ENCODE results near the gene SARDH. TPM values are rescaled to one million over a fixed set of nuclear protein-coding genes. Genes with fewer than 3 reads are reported as not detected.
"Not testable (repeated sequence)": the region's sequence is repeated elsewhere in the genome, so short reads cannot be mapped to it uniquely, and the experiment has no call there.

Gene SARDH
- polyA plus RNA-seq, 6 donors from 2014 or later: 0.21 TPM; not detected in 5

GRCh38 chr9:133679466-133680061 is 58.6 kb downstream of the SARDH start:
- no peak for ATAC-seq (ENCODE audit: low read depth in 2 of 2)
- Mint-ChIP-seq H3K9me3 (no peaks in the 10 kb centered on the region), H3K4me1 (peaks cover 0 to 9% (median 0%) of the 10 kb centered on the region in 3 donors), H3K27me3 (peaks cover 0 to 6% (median 2%) of the 10 kb centered on the region in 3 donors), H3K27ac (peak overlapping the region in 1 of 6 donors; percentile 15), H3K4me3 (no peak overlapping the region), H3K36me3 (no peaks in the 10 kb centered on the region)
- no peak for DNase-seq

DNA sequence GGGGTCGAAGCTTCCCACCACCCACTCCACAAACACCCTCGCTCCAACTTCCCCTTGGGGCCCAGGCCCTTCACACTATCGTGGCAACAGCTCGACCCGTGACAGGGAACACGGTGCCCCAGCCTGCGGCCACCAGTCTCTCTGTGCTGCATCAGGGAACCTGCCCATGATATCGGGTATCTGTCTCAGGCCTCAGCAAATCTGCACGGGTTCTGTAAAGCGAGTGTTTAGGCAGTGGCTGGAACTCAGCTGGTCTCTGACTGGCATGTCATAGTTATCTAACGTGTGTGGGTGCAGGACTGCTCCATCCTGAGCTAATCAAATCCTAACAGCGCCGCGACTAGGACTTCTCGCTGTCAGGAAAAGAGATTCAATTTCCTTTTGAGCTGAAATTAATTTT is 59.1 kb downstream of the SARDH start:
- Mint-ChIP-seq H3K4me1 (peaks cover 0 to 9% (median 0%) of the 10 kb centered on the region in 3 donors), H3K4me3 (no peak overlapping the region), H3K36me3 (no peaks in the 10 kb centered on the region), H3K27me3 (peaks cover 0 to 7% (median 6%) of the 10 kb centered on the region in 3 donors), H3K27ac (peak overlapping the region in 1 of 6 donors; percentile 53), H3K9me3 (no peaks in the 10 kb centered on the region)
- DNase-seq (no peak), ATAC-seq (ENCODE audit: low read depth in 2 of 2) (no peak)

DNA sequence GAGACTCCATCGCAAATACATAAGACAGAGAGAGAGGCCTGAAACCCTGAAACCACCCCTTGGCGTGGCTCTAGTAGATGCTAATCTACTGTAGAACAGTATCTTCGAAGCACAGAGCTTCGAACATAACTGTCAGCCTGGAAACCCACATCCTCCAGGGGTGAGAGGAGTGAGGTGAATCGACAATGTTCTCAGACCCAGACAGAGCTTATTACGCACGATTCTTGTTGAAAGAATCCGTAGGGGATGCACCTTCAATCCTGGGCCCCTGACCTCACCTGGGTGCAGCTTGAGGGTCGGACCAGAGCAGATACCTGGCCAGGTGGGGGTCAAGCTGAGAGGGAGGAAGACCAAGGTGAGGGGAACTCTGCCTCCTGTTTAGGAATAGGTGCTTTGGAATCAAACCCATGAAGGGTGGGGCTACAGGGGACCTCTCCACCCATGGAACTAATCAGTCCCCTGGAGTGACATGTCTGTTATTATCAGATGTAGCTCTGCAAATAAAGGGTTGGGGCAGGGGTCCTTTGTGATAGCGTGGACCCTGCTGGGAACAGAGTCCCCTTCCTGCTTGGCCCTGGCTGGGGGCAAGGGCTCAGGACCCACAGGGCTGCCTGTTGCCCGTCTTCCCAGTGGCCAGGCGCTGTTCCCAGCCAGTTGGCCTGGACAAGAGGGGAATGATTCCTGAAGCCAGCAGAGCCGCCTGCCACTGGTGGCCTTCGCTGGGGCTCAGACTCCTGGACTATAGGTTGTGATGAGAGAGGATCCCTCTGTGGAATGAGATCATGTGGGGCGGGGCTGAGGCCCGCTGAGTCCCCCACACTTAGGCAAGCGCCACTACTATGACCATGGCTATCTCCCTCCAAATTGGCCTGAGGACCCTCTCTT is 60.8 kb downstream of the SARDH start:
- Mint-ChIP-seq H3K27ac (peak overlapping the region in 2 of 6 donors; percentile 54 to 68), H3K9me3 (no peaks in the 10 kb centered on the region), H3K4me3 (no peak overlapping the region), H3K27me3 (peaks cover 0 to 7% (median 6%) of the 10 kb centered on the region in 3 donors), H3K36me3 (no peaks in the 10 kb centered on the region), H3K4me1 (no peaks in the 10 kb centered on the region)
- ATAC-seq (ENCODE audit: low read depth in 2 of 2): no peak
- DNase-seq: no peak

DNA sequence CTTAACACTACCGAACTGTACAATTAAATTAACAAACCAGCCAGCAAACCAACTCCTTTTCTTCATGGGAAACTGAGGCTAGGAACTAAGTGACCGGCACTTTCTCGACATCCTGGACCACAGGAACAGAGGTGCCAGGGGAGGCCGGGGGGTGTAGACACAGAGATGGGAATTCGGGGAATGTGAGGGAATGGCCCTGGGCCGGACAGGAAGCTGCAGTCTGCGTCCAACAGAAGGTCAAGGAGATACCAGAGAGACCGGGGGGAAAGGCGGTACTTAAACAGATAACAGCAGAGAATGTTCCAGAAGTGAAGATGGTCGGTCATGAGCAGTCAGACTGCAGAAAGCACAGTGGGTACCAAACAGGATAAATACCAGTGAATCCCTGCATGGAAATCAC is 61.7 kb downstream of the SARDH start:
- ATAC-seq (ENCODE audit: low read depth in 2 of 2): no peak
- Mint-ChIP-seq H3K36me3 (no peaks in the 10 kb centered on the region), H3K4me1 (no peaks in the 10 kb centered on the region), H3K27ac (no peak overlapping the region), H3K27me3 (peaks cover 0 to 7% (median 6%) of the 10 kb centered on the region in 3 donors), H3K4me3 (no peak overlapping the region), H3K9me3 (no peaks in the 10 kb centered on the region)
- DNase-seq: no peak

GRCh38 chr9:133675796-133676195 is 62.4 kb downstream of the SARDH start:
- H3K27ac Mint-ChIP-seq: peak overlapping the region in 1 of 6 donors; percentile 20
- H3K36me3 Mint-ChIP-seq; H3K4me1 Mint-ChIP-seq; ATAC-seq (ENCODE audit: low read depth in 2 of 2); DNase-seq; H3K27me3 Mint-ChIP-seq; H3K4me3 Mint-ChIP-seq; H3K9me3 Mint-ChIP-seq: not testable (repeated sequence)

DNA sequence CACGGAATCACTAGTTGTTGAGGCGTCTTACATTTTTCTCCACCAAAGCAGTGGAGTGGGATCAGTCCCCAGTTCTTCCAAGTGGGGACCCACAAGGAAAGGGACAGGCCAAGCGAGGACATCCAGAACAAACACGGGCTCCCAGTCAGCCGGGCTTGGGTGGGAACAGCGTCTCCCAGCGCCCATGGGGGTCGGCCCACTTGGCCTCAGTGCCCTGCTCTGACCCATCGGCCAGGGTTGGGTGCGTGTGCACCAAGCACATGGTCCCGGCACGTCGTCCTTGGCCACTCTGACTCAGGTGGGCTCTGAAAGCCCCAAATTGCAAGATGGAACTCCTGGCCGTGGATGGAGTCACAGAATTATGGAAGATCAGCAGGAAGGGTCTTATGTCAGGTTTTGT is 64.1 kb downstream of the SARDH start:
- H3K4me1 Mint-ChIP-seq: no peaks in the 10 kb centered on the region
- no peak for ATAC-seq (ENCODE audit: low read depth in 2 of 2)

GRCh38 chr9:133673258-133673655 is 64.9 kb downstream of the SARDH start:
- H3K4me3 Mint-ChIP-seq: no peak overlapping the region
- no peaks in the 10 kb centered on the region for H3K9me3 Mint-ChIP-seq
- H3K27me3 Mint-ChIP-seq: peaks cover 0 to 7% (median 6%) of the 10 kb centered on the region in 3 donors
- no peak for ATAC-seq (ENCODE audit: low read depth in 2 of 2)
- H3K4me1 Mint-ChIP-seq: no peaks in the 10 kb centered on the region
- H3K27ac Mint-ChIP-seq: no peak overlapping the region
- H3K36me3 Mint-ChIP-seq: no peaks in the 10 kb centered on the region
- no peak for DNase-seq

More for the DNA sequence above, 64.1 kb downstream of the SARDH start:
- no peak overlapping the region for H3K27ac Mint-ChIP-seq
- peaks cover 0 to 7% (median 6%) of the 10 kb centered on the region in 3 donors for H3K27me3 Mint-ChIP-seq
- DNase-seq: no peak
- no peaks in the 10 kb centered on the region for H3K9me3 Mint-ChIP-seq
- H3K4me3 Mint-ChIP-seq: no peak overlapping the region
- H3K36me3 Mint-ChIP-seq: no peaks in the 10 kb centered on the region

- Mint-ChIP-seq H3K4me3 (no peak overlapping the region), H3K27ac (no peak overlapping the region), H3K9me3 (no peaks in the 10 kb centered on the region), H3K36me3 (no peaks in the 10 kb centered on the region), H3K4me1 (no peaks in the 10 kb centered on the region), H3K27me3 (peaks cover 0 to 7% (median 6%) of the 10 kb centered on the region in 3 donors)
- ATAC-seq (ENCODE audit: low read depth in 2 of 2) (no peak), DNase-seq (no peak)
Observed at GRCh38 chr9:133672503-133673257, 65.5 kb downstream of the SARDH start.

- Mint-ChIP-seq H3K27ac (no peak overlapping the region), H3K27me3 (peaks cover 0 to 7% (median 6%) of the 10 kb centered on the region in 3 donors), H3K4me1 (no peaks in the 10 kb centered on the region), H3K9me3 (no peaks in the 10 kb centered on the region), H3K36me3 (no peaks in the 10 kb centered on the region), H3K4me3 (no peak overlapping the region)
- ATAC-seq (ENCODE audit: low read depth in 2 of 2) (no peak), DNase-seq (no peak)
Observed at GRCh38 chr9:133671371-133671770, 66.8 kb downstream of the SARDH start.

DNA sequence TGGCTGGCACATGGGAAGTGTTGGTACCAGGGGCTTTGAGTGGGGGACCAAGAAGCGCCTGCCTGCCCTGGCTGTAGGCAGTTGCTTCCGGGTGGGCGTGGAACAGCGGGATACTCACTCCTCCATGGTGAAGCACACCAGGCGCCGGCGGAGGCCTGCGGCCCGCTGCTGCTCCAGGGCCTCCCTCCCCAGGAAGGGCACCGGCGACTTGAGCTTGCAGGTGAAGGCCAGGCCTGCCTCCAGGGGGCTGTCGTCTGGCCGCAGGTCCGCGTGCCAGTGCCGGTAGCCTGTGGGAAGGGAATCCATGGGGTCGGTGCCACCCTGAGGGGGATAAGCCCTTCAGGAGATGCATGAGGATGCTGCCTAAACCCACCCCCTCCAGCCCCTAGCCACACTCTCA is 67.7 kb downstream of the SARDH start:
- Mint-ChIP-seq H3K27ac (no peak overlapping the region), H3K36me3 (no peaks in the 10 kb centered on the region), H3K9me3 (no peaks in the 10 kb centered on the region), H3K4me3 (no peak overlapping the region), H3K27me3 (peaks cover 0 to 7% (median 4%) of the 10 kb centered on the region in 3 donors), H3K4me1 (no peaks in the 10 kb centered on the region)
- ATAC-seq (ENCODE audit: low read depth in 2 of 2) (no peak), DNase-seq (no peak)

- no peak overlapping the region for H3K4me3 Mint-ChIP-seq
- H3K36me3 Mint-ChIP-seq: no peaks in the 10 kb centered on the region
- H3K4me1 Mint-ChIP-seq: no peaks in the 10 kb centered on the region
- H3K27me3 Mint-ChIP-seq: peaks cover 0 to 2% (median 0%) of the 10 kb centered on the region in 3 donors
- DNase-seq: no peak
- no peak for ATAC-seq (ENCODE audit: low read depth in 2 of 2)
- H3K27ac Mint-ChIP-seq: no peak overlapping the region
- H3K9me3 Mint-ChIP-seq: no peaks in the 10 kb centered on the region
Observed at GRCh38 chr9:133669182-133669801, 68.9 kb downstream of the SARDH start.

GRCh38 chr9:133667759-133668450 is 70.2 kb downstream of the SARDH start:
- Mint-ChIP-seq H3K9me3 (no peaks in the 10 kb centered on the region), H3K4me1 (no peaks in the 10 kb centered on the region), H3K36me3 (no peaks in the 10 kb centered on the region), H3K4me3 (no peak overlapping the region), H3K27me3 (no peaks in the 10 kb centered on the region), H3K27ac (no peak overlapping the region)
- ATAC-seq (ENCODE audit: low read depth in 2 of 2) (no peak), DNase-seq (no peak)

- H3K4me3 Mint-ChIP-seq: no peak overlapping the region
- H3K27ac Mint-ChIP-seq: peak overlapping the region in 1 of 6 donors; percentile 38
- no peaks in the 10 kb centered on the region for H3K9me3 Mint-ChIP-seq
- H3K36me3 Mint-ChIP-seq: no peaks in the 10 kb centered on the region
- ATAC-seq (ENCODE audit: low read depth in 2 of 2): no peak
- H3K27me3 Mint-ChIP-seq: peaks cover 0 to 2% (median 0%) of the 10 kb centered on the region in 3 donors
- no peak for DNase-seq
- H3K4me1 Mint-ChIP-seq: no peaks in the 10 kb centered on the region
Observed at GRCh38 chr9:133666845-133667244, 71.3 kb downstream of the SARDH start.
